Measurements from ENCODE around the gene ITGB5.

The ITGB5 gene

GRCh38 chr3:124867511-124867910 is 19.7 kb downstream of the ITGB5 start:
- in situ Hi-C loops (cut with MboI; ENCODE audit: low sequenced_read_pairs), result no loop called here

GRCh38 chr3:124862006-124862405 is 25.2 kb downstream of the ITGB5 start:
- in situ Hi-C loops (cut with MboI; ENCODE audit: low sequenced_read_pairs), result no loop called here

GRCh38 chr3:124861041-124861440 is 26.1 kb downstream of the ITGB5 start:
- in situ Hi-C loops (cut with MboI; ENCODE audit: low sequenced_read_pairs), result no loop called here

GRCh38 chr3:124860599-124860998 is 26.6 kb downstream of the ITGB5 start:
- in situ Hi-C loops (cut with MboI; ENCODE audit: low sequenced_read_pairs), result no loop called here

GRCh38 chr3:124859025-124859424 is 28.1 kb downstream of the ITGB5 start:
- in situ Hi-C loops (cut with MboI; ENCODE audit: low sequenced_read_pairs), result no loop called here

- in situ Hi-C loops (cut with MboI; ENCODE audit: low sequenced_read_pairs), result no loop called here
Measured at GRCh38 chr3:124858275-124858674, 28.9 kb downstream of the ITGB5 start.

GRCh38 chr3:124856677-124857076 is 30.5 kb downstream of the ITGB5 start:
- in situ Hi-C loops (cut with MboI; ENCODE audit: low sequenced_read_pairs), result no loop called here

GRCh38 chr3:124854009-124854408 is 33.2 kb downstream of the ITGB5 start:
- in situ Hi-C loops (cut with MboI; ENCODE audit: low sequenced_read_pairs), result no loop called here

GRCh38 chr3:124853446-124853845 is 33.7 kb downstream of the ITGB5 start:
- in situ Hi-C loops (cut with MboI; ENCODE audit: low sequenced_read_pairs), result no loop called here

GRCh38 chr3:124851905-124852304 is 35.3 kb downstream of the ITGB5 start:
- in situ Hi-C loops (cut with MboI; ENCODE audit: low sequenced_read_pairs), result no loop called here

- in situ Hi-C loops (cut with MboI; ENCODE audit: low sequenced_read_pairs), result no loop called here
Measured at GRCh38 chr3:124851136-124851535, 36.0 kb downstream of the ITGB5 start.

GRCh38 chr3:124850633-124851032 is 36.5 kb downstream of the ITGB5 start:
- in situ Hi-C loops (cut with MboI; ENCODE audit: low sequenced_read_pairs), result no loop called here

- in situ Hi-C loops (cut with MboI; ENCODE audit: low sequenced_read_pairs), result no loop called here
Measured at GRCh38 chr3:124850212-124850611, 37.0 kb downstream of the ITGB5 start.

- in situ Hi-C loops (cut with MboI; ENCODE audit: low sequenced_read_pairs), result no loop called here
Measured at GRCh38 chr3:124848300-124848699, 38.9 kb downstream of the ITGB5 start.

GRCh38 chr3:124847863-124848262 is 39.3 kb downstream of the ITGB5 start:
- in situ Hi-C loops (cut with MboI; ENCODE audit: low sequenced_read_pairs), result no loop called here

- in situ Hi-C loops (cut with MboI; ENCODE audit: low sequenced_read_pairs), result no loop called here
Measured at GRCh38 chr3:124847051-124847450, 40.1 kb downstream of the ITGB5 start.

GRCh38 chr3:124846189-124846588 is 41.0 kb downstream of the ITGB5 start:
- in situ Hi-C loops (cut with MboI; ENCODE audit: low sequenced_read_pairs), result no loop called here

- in situ Hi-C loops (cut with MboI; ENCODE audit: low sequenced_read_pairs), result no loop called here
Measured at GRCh38 chr3:124845406-124845805, 41.8 kb downstream of the ITGB5 start.

- in situ Hi-C loops (cut with MboI; ENCODE audit: low sequenced_read_pairs), result no loop called here
Measured at GRCh38 chr3:124843506-124844177, 43.5 kb downstream of the ITGB5 start.

- in situ Hi-C loops (cut with MboI; ENCODE audit: low sequenced_read_pairs), result no loop called here
Measured at GRCh38 chr3:124843047-124843446, 44.1 kb downstream of the ITGB5 start.

GRCh38 chr3:124841517-124841916 is 45.6 kb downstream of the ITGB5 start:
- in situ Hi-C loops (cut with MboI; ENCODE audit: low sequenced_read_pairs), result no loop called here

GRCh38 chr3:124840331-124840730 is 46.8 kb downstream of the ITGB5 start:
- in situ Hi-C loops (cut with MboI; ENCODE audit: low sequenced_read_pairs), result no loop called here

GRCh38 chr3:124839896-124840295 is 47.3 kb downstream of the ITGB5 start:
- in situ Hi-C loops (cut with MboI; ENCODE audit: low sequenced_read_pairs), result no loop called here
